GM21381 (cell line): ENCODE data around the gene RRAS.
A peak's percentile ranks its signal among the peaks of the same experiment; 100 is the strongest.

ENCODE experiments used
- ATAC-seq: cut with Tn5 transposase; IDR thresholded peaks from one replicate; pipeline ENCODE4 v1.9.1; 2021; ENCODE audit warnings: mild to moderate bottlenecking, moderate library complexity; ENCODE audit not compliant: unreplicated experiment

Gene RRAS

GRCh38 chr19:49655570-49656455 is 15.9 kb upstream of the RRAS start:
- no peak for ATAC-seq

DNA sequence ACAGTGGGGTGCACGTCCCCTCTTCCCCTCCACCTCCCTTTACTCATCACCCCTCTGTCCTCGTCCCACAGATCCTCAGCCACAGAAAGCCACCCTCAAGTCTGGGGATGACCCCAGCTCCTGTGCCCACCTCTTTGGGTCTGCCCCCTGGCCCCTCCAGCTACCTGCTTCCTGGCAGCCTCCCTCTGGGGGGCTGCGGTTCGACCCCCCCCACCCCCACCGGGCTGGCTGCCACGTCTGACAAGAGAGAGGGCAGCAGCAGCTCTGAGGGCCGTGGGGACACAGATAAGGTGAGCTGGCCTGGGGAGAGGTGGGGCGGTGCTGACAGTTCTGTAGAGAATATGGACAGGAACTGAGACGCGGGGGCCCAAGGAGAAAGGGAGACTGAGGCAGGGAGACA is 14.6 kb upstream of the RRAS start:
- no peak for ATAC-seq

- ATAC-seq = no peak
These were observed 13.5 kb upstream of the RRAS start for GRCh38 chr19:49653466-49653806.

DNA sequence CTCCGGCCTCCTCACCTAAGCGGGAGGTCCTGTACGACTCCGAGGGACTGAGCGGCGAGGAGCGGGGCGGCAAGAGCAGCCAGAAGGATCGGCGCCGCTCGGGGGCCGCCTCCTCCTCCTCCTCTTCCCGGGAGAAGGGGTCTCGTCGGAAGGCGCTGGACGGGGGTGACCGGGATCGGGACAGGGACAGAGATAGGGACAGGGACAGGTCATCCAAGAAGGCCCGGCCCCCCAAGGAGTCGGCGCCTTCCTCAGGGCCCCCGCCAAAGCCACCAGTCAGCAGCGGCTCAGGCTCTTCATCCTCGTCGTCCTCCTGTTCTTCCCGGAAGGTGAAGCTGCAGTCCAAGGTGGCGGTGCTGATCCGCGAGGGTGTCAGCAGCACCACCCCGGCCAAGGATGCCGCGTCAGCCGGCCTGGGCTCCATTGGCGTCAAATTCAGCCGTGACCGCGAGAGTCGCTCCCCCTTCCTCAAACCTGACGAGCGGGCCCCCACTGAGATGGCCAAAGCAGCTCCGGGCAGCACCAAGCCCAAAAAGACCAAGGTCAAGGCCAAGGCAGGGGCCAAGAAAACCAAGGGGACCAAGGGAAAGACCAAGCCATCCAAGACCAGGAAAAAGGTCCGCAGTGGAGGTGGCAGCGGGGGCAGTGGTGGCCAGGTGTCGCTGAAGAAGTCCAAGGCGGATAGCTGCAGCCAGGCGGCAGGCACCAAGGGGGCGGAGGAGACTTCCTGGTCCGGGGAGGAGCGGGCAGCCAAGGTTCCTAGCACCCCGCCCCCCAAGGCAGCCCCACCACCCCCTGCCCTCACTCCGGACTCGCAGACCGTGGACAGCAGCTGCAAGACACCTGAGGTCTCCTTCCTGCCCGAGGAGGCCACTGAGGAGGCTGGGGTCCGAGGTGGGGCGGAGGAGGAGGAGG is 12.9 kb upstream of the RRAS start:
- ATAC-seq = no peak

GRCh38 chr19:49651820-49652550 is 12.0 kb upstream of the RRAS start:
- no peak for ATAC-seq

GRCh38 chr19:49651029-49651819 is 11.3 kb upstream of the RRAS start:
- ATAC-seq = no peak

DNA sequence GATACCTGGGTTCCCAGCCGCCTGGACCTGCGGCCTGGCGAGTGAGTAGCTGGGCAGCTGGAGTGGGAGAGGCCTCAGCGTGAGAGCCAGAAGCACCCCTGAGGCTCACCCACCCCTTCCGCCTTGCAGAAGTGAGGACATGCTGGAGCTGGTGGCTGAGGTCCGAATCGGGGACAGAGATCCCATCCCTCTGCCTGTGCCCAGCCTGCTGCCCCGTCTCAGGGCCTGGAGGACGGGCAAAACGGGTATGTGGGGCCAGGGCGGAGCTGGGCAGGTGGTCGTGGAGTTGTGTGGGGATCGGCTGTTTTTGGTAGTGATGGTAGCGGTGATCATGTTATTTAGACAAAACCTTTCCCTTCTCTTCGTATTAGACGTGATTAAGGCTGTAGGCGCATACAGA is 6.6 kb upstream of the RRAS start:
- no peak for ATAC-seq

DNA sequence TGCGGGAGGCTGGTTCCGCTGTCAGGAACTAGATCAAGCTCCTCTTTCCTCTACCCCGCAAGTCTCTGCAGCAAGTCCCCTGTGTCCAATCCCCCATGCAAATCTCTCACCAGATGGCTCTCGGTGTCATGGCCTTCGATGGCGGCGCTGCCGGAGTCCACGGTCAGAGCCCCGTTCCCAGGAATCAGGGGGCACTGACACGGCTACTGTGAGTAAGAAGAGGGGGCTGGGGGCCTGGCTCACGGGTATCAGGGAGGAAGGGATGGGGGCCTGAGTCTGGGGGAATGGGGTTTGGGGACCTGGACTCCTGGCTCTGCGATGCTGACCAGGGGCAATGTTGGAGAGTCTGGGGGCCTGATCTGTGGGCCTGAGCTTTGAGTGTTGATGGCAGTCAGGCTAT is 6.1 kb upstream of the RRAS start:
- ATAC-seq = no peak

DNA sequence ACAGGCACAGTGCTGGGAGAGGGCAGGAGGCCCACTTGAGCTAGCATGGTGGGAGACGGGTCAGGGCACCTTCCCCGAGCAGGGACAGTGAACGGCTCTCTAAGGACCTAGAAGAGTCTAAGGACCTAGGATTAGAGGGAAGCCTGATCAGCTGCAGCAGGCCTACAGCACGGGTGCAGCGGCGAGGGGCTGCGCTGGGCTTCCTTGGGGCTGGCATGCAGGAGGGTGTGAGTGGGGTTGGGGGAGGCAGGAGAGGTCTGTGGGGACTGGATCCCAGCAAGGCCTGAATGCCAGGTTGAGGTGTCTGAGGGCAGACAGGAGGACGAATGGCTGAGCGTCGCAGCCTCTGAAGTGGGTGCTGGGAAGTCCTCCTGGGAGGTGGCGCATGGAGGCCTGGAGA is 5.6 kb upstream of the RRAS start:
- no peak for ATAC-seq

GRCh38 chr19:49643466-49643865 is 3.5 kb upstream of the RRAS start:
- no peak for ATAC-seq

GRCh38 chr19:49642492-49643035 is 2.6 kb upstream of the RRAS start:
- ATAC-seq = no peak

GRCh38 chr19:49641688-49642491 is 1.9 kb upstream of the RRAS start, which contains the start of gene SCAF1:
SCAF1 (plus strand) TSS chr19:49642209; CDS start chr19:49645027, 2,818 bp downstream.
- ATAC-seq = peak; percentile 63

GRCh38 chr19:49639401-49640112 is 386 bp downstream of the RRAS start:
- no peak for ATAC-seq

GRCh38 chr19:49637821-49638738 is 1.9 kb downstream of the RRAS start:
- ATAC-seq = no peak

DNA sequence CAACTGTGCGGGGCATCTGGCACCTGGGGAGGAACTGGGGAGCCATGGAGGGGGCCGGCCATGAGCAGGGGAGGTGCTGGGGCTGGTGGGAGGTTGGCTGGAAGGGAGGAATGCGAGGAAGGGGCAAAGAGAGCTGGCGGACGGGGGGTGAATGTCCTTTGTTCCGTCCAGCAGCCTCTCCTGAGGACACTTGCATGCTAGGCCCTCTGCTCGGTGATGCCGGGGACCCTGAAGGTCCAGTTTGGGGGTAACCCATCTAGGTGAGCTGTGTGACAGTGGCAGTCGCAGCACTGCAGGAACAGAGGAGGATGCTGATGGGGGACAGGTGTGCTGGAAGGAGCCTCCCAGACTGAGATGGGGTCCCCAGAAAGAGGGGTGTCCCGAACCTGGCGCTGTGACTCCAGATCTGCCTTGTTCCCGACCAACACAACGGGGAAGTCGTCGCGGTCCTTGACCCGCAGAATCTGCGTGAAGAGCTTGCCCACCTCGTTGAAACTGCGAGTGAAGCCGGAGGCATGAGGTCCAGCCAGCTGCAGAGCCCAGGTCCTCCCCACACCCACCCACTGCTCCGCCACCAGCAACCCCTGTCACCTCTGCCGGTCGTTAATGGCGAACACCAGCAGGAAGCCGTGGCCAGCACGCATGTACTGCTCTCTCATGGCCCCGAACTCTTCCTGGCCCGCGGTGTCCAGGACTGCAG is 3.6 kb downstream of the RRAS start:
- no peak for ATAC-seq

- no peak for ATAC-seq
These were observed 4.3 kb downstream of the RRAS start for GRCh38 chr19:49635530-49636232.
